Loucy (cell line): ENCODE measurements around the gene CTIF.

Experiments
- CTCF ChIP-seq: fragments of 200-600 bp; sonication (generic); conservative IDR thresholded peaks from 2 replicates; pipeline ENCODE4 v1.5.1; 2014; ENCODE audit warnings: mild to moderate bottlenecking, antibody characterized with exemption, low read length
- EZH2phosphoT487 ChIP-seq: fragments of 200-600 bp; IDR thresholded peaks from 2 replicates; pipeline ENCODE4 v1.6.1; 2018; ENCODE audit warnings: antibody characterized with exemption, mild to moderate bottlenecking, moderate library complexity, borderline replicate concordance

DNA sequence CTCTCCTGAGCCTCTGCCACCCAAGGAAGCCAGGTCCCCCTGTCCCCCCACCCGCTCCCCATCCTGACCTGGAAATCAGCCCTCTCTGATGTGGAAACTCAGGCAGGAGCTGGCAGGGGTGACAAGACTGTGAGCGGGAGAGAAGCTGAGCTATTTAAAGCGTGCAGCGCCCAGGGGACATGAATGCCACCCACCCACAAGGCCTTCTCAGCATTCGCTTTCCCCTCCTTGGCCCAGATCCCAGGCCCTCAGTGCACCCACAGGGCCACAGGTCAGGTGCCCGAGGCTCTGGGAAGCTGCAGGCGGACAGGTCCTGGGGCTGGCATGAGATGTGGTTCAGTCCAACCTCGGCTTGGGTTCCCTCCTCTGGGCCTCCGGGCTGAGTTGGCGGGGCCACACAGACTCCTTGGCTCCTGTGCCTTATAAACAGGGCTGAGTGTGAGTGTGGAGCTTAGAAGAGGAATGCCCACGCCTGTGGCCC, 243.6 kb downstream of the CTIF start:
- TF ChIP-seq CTCF (no peak), EZH2phosphoT487 (no peak)
